ENCODE results near the gene SCRT2. TPM values are rescaled to one million over a fixed set of nuclear protein-coding genes. Genes with fewer than 3 reads are reported as not detected.

The SCRT2 gene
- total and polyA plus RNA-seq, 9 of the 15 experiments (the other 6 are each of a cell fraction or from before 2014, with no cell fraction given): 0.04 to 0.75 (median 0.13) TPM; not detected in 2

- no peak overlapping the region for H3K9ac ChIP-seq (ENCODE audit: insufficient read depth in 1 of 2, low read depth in 2 of 2, low read length in 2 of 2)
- H4K20me1 ChIP-seq (replicated peaks; ENCODE audit: control insufficient read depth, insufficient read depth, low read length): no peaks in the 10 kb centered on the region
- no peaks in the 10 kb centered on the region; a peak in 1 of 5 replicates for H3K27me3 ChIP-seq (ENCODE audit: control insufficient read depth in 2 of 2, insufficient read depth in 2 of 2, low read length in 2 of 2)
- H3K9me3 ChIP-seq (replicated peaks; ENCODE audit: control insufficient read depth, insufficient read depth, low read depth, low read length): no peaks in the 10 kb centered on the region
- TF ChIP-seq KDM1A (IDR thresholded peaks at IDR 0.05) (peak; percentile 49 to 67; a peak in 3 of 4 replicates), PURB (CRISPR knock-in tag; IDR thresholded peaks at IDR 0.05; ENCODE audit: low read depth) (no peak), CHD4 (IDR thresholded peaks at IDR 0.05; ENCODE audit: insufficient read depth, insufficient replicate concordance, low read depth, low read length, poor library complexity, severe bottlenecking) (peak; percentile 41), SMARCA4 (IDR thresholded peaks at IDR 0.05) (no peak), HDAC2 (IDR thresholded peaks at IDR 0.05) (no peak), ZNF436 (CRISPR knock-in tag; IDR thresholded peaks at IDR 0.05) (no peak), RBM25 (IDR thresholded peaks at IDR 0.05; ENCODE audit: low read depth, low read length, severe bottlenecking) (peak; percentile 88), NFE2L1 (tag; IDR thresholded peaks at IDR 0.05; ENCODE audit: borderline replicate concordance, low read depth) (no peak), SMARCA5 (IDR thresholded peaks at IDR 0.05) (0 out of 2 replicates have a peak, but pooled peaks have one; percentile 43), RCOR1 (IDR thresholded peaks at IDR 0.05; ENCODE audit: borderline replicate concordance in 1 of 2, low read depth in 2 of 2, low read length in 2 of 2) (0 out of 4 replicates have a peak, but pooled peaks of 1 of the 2 experiments have one; percentile 14), ELK1 (CRISPR knock-in tag; IDR thresholded peaks at IDR 0.05) (no peak), HNRNPUL1 (IDR thresholded peaks at IDR 0.05; ENCODE audit: low read length) (no peak), RBM17 (IDR thresholded peaks at IDR 0.05; ENCODE audit: borderline replicate concordance, low read depth, low read length) (no peak), TBP (optimal IDR thresholded peaks at IDR 0.05; ENCODE audit: low read depth, low read length) (peak; percentile 11), THRAP3 (IDR thresholded peaks at IDR 0.05; ENCODE audit: borderline replicate concordance) (no peak), BCOR (IDR thresholded peaks at IDR 0.05) (peak; percentile 92), ADNP (tag; IDR thresholded peaks at IDR 0.05) (peak; percentile 83)
- TF ChIP-seq, protein P1, sequence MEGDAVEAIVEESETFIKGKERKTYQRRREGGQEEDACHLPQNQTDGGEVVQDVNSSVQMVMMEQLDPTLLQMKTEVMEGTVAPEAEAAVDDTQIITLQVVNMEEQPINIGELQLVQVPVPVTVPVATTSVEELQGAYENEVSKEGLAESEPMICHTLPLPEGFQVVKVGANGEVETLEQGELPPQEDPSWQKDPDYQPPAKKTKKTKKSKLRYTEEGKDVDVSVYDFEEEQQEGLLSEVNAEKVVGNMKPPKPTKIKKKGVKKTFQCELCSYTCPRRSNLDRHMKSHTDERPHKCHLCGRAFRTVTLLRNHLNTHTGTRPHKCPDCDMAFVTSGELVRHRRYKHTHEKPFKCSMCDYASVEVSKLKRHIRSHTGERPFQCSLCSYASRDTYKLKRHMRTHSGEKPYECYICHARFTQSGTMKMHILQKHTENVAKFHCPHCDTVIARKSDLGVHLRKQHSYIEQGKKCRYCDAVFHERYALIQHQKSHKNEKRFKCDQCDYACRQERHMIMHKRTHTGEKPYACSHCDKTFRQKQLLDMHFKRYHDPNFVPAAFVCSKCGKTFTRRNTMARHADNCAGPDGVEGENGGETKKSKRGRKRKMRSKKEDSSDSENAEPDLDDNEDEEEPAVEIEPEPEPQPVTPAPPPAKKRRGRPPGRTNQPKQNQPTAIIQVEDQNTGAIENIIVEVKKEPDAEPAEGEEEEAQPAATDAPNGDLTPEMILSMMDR (IDR thresholded peaks at IDR 0.05 in 2 of 3, conservative IDR thresholded peaks at IDR 0.05 in 1 of 3; ENCODE audit: insufficient read depth in 2 of 3, low read depth in 1 of 3, low read length in 3 of 3): no peak
- TF ChIP-seq, protein P2, sequence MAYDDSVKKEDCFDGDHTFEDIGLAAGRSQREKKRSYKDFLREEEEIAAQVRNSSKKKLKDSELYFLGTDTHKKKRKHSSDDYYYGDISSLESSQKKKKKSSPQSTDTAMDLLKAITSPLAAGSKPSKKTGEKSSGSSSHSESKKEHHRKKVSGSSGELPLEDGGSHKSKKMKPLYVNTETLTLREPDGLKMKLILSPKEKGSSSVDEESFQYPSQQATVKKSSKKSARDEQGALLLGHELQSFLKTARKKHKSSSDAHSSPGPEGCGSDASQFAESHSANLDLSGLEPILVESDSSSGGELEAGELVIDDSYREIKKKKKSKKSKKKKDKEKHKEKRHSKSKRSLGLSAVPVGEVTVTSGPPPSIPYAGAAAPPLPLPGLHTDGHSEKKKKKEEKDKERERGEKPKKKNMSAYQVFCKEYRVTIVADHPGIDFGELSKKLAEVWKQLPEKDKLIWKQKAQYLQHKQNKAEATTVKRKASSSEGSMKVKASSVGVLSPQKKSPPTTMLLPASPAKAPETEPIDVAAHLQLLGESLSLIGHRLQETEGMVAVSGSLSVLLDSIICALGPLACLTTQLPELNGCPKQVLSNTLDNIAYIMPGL (CRISPR knock-in tag; IDR thresholded peaks at IDR 0.05): no peak
- no peak overlapping the region for H3K4me3 ChIP-seq
- 53% methylated on average over 2 of the region's 2 CpGs for WGBS (ENCODE audit: insufficient coverage, low coverage, missing lambda C conversion rate)
- DNase-seq (ENCODE audit: extremely low read depth in 1 of 4, low spot score in 3 of 4) (no peak), FAIRE-seq (no peak), ATAC-seq (no peak)
- no peak overlapping the region for H2AFZ ChIP-seq (ENCODE audit: low read depth, low read length)
- H3K9me1 ChIP-seq (ENCODE audit: control insufficient read depth, insufficient read depth, low read length): no peaks in the 10 kb centered on the region
- no TSS peak for BruUV-seq (replicated peaks)
- in situ Hi-C loops (cut with MboI) (no loop called here), intact Hi-C loops (cut with micrococcal nuclease) (no loop called here)
- CTCF ChIA-PET (ENCODE audit: low intra/inter-chr PET ratio): no interaction called here
- no peak overlapping the region for H3K27ac ChIP-seq (ENCODE audit: extremely low read depth, low read depth, low read length)
- no peaks in the 10 kb centered on the region; the same call in 2 of the 3 replicates for H3K79me2 ChIP-seq (ENCODE audit: control insufficient read depth, insufficient read depth, low read length)
- POLR2A ChIA-PET: no interaction called here
- H3K4me1 ChIP-seq (replicated peaks in 1 of 2; ENCODE audit: control insufficient read depth in 2 of 2, insufficient read depth in 2 of 2, low read length in 2 of 2): peaks cover 19 to 30% of the 10 kb centered on the region in 2 experiments; a peak in 4 of 5 replicates
- H3K4me2 ChIP-seq (ENCODE audit: insufficient read depth, low read length): no peak overlapping the region
- H3K36me3 ChIP-seq (ENCODE audit: control insufficient read depth, insufficient read depth, low read length): no peaks in the 10 kb centered on the region
Measured at GRCh38 chr20:680638-681187, 5.1 kb upstream of the SCRT2 start.

Measured in K562 (cell line).